Fibroblast of mammary gland (primary cell): Measurements from ENCODE around the gene PBX1.

Experiments used
- DNase-seq: peaks from one replicate; pipeline ENCODE4 v3.0.0-alpha.2; 2010; ENCODE audit warnings: low read depth
- H3K4me3 ChIP-seq: 2 replicates; pipeline ENCODE4 v1.5.1; 2011; ENCODE audit warnings: low read depth, mild to moderate bottlenecking, low read length, moderate library complexity; ENCODE audit not compliant: control insufficient read depth
- CTCF ChIP-seq: conservative IDR thresholded peaks from 2 replicates; pipeline ENCODE4 v1.5.1; 2011; ENCODE audit warnings: low read depth, low read length, inconsistent platforms; ENCODE audit not compliant: control insufficient read depth, insufficient read depth

PBX1 gene

GRCh38 chr1:164855716-164856329, 296.8 kb downstream of the PBX1 start:
- no peak for TF ChIP-seq CTCF
- no peak overlapping the region for H3K4me3 ChIP-seq
- no peak for DNase-seq

GRCh38 chr1:164856381-164856780, 297.4 kb downstream of the PBX1 start:
- no peak for DNase-seq
- H3K4me3 ChIP-seq, result no peak overlapping the region
- no peak for TF ChIP-seq CTCF

- H3K4me3 ChIP-seq, result no peak overlapping the region
- TF ChIP-seq CTCF, result no peak
- DNase-seq, result no peak
These were observed 298.5 kb downstream of the PBX1 start for GRCh38 chr1:164857439-164857838.

GRCh38 chr1:164858096-164858632, 299.2 kb downstream of the PBX1 start:
- no peak overlapping the region for H3K4me3 ChIP-seq
- no peak for DNase-seq
- TF ChIP-seq CTCF, result no peak

GRCh38 chr1:164861632-164862031, 302.6 kb downstream of the PBX1 start:
- DNase-seq, result no peak
- no peak overlapping the region for H3K4me3 ChIP-seq
- TF ChIP-seq CTCF, result no peak

GRCh38 chr1:164863056-164863455, 304.1 kb downstream of the PBX1 start:
- TF ChIP-seq CTCF, result no peak
- DNase-seq, result no peak
- H3K4me3 ChIP-seq, result no peak overlapping the region
